Amniotic stem cell (primary cell): ENCODE results near the gene OPCML.

Experiments used
- DNase-seq: peaks from one replicate; lab custom pipeline; 2025; lab: John Stamatoyannopoulos, UW

The OPCML gene

DNA sequence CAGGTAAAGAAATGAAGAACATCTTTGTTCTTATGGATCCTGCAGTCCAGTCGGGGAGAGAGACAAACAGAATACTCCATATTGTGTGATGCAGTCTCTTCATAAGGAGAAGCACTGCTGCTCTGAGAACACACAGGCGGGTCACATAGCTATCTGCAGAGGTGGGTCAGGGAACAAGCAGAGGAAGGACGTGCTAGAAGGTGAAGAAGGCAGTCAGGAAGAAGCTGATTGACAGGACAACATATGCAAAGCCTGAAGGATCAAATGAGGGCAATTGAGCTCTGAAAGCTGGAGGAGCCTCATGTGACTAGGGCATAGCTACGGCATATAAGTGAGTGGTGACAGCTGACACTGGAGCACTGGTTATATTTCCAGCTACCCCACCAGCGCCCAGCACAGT lies 122.5 kb downstream of the OPCML start:
- no peak for DNase-seq

DNA sequence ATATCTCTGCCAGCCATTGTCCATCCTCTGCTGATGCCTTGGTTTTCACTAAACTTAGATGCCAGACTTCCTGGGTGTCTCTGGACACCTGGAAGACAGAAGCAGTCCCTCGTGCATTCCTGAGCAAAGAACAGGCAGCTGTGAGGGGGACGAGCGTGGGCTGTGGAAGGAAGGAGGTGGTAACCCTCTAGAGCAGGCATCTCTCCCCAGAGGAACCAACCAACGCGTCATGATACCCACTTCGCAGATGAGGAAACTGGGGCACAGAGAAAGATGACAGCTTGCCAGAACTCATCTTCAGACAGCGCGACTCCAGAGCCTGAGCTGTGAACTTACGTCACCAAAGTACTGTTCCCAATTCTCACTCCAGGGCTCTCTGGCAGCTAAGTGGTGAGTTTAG lies 123.4 kb downstream of the OPCML start:
- no peak for DNase-seq

DNA sequence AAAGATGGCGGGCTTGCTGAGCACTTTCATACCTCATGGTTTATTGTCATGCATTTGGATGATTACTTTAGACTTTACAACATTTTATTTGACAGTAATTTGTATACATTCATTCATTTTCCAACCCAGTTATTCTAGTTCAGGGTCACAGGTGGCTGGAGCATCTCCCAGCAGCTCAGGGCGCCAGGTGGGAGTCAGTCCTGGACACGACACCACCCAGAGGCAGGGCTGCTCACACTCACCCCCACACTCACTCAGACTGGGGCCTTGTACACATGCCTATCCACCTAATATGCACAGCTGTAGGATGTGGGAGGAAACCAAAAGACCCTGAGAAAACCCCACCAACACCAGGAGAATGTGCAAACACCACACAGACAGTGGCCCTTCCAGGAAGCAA lies 123.9 kb downstream of the OPCML start:
- no peak for DNase-seq

DNA sequence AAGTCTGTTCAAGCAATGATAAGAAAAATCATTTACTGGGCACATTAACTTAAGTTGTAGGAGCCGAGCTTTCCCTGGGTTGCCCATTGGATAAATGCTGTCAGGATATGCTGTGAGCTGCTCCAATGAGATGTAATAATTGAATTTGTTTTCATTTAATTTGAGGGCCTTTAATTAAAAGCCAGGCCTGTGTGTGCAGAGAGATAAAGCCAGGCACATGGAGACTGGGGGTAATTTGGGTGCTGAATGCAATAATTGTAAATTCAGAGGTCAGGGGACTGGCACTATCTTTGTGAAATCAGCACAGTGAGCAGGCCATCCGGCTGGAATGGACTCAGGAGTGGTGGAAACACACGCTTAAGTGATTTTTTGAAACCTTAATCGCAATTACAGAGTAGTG lies 125.8 kb downstream of the OPCML start:
- DNase-seq, result no peak

DNA sequence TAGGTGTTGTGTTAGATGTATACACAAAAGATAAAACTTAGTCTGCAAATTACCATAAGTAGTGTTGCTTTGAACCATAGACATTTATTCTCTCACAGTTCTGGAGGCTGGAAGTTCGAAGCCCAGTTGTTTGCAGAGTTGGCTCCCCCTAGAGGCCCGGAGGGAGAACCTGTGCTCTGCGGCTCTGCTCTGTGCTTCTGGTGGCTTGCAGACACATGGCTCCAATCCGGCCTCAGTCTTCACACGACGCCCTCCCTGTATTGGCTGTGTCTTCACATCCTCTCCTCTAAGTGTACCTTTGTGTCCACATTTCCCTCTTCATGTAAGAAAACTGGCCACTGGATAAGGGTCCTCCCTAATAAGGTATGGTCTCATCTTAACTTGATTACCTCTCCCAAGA lies 128.4 kb downstream of the OPCML start:
- DNase-seq, result no peak

DNA sequence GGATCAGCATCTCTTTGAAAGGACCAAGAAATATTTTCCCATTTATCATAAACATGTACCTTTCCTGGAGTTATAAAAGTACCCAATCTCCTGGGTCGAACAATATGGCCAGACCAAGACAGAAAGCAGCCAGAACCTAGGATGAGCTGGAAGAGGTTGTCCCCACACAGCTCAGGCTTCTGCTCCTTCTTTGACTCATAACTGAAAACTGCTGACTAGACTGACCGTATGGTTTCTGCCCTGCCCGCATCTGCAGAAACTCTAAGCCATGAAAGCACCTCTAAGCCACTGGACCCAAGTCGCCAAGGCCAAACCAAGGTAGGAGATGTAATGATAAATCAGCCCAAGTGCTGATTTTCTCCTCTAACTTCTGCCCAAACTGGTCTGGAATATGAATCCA lies 129.8 kb downstream of the OPCML start:
- no peak for DNase-seq

DNA sequence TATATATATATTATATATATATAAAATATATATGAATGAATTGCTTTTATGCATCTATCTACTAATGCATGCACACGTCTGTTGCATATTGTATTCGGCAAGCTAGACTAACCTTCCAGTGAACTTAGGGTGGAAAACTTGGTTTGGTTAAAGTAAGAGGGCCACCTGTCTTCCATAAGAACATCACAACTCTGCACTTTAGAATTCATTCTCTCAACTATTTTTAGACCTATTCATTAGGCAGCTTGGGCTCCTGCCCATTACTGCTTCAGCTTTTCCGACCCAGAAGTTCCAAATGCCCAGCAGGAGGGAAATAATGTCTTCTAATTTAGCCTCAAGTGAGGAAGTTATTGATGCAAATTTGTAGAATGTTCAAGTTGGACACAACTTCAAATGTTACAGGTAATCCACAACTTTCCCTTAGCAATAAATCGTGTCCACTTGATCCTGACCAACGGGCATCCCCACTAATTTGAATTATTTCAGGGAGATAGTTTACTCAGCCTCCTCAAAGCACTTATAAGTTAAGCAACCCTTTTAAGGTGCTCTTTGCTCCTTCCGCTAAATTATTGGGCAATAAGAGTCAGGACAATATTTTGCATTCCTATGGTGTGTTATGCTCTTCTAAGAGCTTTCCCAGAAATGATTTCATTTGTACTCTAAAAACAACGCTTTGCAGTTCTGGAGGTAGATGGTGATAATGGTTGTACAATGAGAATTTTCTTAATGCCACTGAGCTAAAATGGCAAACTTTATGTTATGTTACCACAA lies 132.3 kb downstream of the OPCML start:
- no peak for DNase-seq

DNA sequence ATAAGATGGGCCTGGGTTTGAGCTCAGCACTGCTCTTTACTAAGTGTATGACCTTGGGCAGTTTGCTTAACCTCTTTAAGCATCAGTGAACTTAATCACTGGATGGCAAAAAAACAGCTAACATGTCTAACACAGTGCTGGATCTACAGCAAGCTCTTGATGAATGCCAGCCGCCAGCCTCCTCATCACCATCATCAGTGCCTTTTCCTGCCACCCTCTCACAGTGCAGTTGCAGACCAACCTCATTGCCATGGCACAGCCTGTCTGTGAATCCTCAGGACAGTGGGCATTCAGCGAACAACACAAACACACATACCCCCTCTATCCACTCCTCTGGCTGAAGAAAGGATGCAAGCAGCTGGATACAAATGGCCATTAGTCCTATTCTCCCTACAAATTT lies 133.0 kb downstream of the OPCML start:
- no peak for DNase-seq

DNA sequence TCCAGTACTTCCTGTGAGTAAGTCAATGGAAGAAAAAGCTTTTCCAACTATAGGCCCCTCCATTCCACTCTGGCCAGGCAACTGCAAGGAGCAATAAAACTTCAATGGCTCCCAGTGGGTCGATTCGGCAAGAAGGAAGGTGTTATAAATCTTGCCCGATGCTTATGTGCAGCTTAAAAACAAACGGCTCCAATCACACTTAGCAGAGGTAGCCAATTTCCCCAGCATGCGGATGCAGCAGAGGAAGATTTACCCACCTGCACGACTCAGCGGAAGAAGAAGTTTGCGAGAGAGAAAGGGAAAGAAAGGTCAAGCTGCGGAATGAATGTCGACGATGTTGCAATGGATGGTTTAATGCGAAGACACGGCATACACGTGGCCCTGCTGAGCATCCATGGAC lies 141.5 kb downstream of the OPCML start:
- no peak for DNase-seq

DNA sequence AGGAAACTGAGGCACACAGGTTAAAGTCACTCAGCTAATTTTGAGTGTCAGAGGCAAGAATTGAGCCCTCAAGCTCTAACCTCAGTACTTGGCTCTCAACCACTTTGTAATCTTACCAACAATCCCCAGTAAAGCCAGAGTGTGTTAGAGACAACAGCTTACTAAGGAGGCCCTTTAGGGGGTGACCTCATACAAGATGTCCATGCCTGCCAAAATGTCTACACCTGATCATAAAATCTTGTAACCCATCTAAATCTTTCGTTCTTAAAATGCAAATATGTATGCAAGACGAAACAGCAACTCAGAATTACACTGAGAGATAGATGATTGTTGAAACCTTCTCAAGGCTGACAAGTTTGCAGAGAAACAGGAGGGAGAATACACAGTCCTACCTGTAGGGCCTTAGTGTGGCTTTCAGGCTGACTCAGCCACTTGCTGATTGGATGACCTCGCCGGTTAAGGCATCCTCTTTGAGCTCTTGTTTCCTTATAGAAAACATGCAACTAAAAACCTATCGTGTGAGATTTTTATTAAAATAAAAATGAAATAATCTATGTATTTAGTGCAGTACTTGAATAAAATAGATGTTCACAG lies 143.2 kb downstream of the OPCML start:
- DNase-seq, result no peak

DNA sequence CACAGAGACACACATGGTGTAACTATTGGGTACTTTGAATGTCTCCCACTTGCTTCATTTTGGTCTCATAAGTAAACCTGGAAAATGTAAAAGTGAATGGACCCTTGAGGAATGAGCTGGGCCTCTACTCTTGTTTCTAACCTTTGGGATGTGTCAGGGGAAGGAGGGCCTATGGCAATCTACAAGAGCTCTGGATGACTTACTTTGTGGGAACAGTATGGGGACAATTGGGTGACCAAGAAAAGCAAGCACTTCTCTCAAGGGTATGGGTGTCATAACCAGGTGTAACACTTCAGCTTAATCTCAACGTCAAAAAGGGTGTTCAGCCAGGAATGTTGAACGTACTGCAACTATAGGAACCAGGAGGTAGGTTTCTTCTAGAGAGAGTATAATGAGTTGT lies 144.0 kb downstream of the OPCML start:
- no peak for DNase-seq

DNA sequence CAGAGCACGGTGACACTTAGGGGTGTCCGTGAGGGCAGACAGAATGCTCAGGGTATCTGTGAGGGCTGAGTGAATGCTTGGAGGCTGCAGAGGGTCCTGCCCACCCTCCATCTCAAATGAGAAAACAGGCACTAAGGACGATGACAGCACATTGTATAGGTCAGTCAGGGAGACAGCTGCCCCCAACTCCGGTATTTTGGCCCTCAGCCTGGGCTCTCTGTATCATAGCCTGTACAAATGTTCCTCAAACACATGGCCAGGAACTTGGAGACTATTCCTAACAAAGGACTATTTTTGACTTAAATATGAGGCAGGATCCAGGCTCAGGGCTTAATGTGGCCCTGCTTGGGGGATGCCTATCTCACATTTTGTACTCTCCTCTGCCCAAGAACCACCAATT lies 145.4 kb downstream of the OPCML start:
- no peak for DNase-seq

DNA sequence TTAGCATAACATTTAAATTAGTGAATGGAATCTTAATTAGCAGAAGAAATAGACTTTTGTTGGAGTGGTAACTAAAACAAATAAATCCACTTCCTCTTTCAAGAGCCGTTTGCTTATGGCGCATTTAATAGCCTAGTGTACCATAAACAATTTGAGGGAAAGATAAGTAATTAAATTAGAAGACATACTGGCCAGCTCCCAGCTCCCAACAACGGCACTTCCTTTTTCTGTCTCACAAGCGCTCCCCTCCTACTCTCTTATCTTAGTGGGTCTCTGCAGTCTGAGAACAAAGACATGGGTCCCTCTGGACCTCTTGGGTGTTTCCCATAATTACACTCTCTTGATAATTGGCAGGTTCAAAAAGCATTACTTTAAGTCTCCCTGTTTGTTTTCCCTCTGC lies 146.0 kb downstream of the OPCML start:
- no peak for DNase-seq

DNA sequence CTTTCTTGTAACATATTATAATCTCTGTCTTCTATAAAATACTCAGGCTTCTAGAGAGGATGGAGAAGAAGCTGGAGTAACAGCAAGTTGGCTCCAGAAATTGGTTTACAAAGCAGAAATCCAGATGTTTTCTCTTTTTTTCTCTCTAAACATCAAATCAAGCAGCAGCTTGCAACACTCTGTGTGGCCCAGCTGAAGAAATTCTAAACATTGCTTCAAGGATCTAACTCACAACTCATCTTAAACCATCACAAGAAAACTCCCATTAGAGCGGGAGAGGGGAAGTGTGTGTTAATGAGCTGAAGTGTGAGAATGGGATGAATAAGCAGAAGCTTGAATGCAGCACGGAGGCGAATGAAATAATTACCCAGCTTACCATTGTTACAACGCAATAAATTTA lies 146.5 kb downstream of the OPCML start:
- no peak for DNase-seq

DNA sequence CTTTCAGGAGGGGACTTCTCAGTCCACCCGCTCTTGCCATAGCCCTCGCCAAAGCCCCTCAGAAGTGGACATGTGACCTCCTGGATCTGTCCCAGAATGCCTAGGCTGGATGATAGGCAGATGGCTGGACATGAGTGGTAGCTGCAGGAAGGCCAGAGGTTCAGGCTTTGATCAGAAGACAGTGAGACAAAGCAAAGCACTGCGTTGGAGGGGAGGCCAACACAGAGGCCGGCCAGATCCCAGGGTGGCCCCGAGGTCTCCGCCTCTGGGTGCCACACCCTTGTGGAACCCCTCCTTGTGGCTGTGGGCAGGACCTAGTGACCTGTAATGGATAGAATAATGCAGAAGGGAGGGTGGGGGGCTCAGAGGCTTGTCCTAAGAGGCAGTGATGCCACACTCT lies 147.6 kb downstream of the OPCML start:
- no peak for DNase-seq

DNA sequence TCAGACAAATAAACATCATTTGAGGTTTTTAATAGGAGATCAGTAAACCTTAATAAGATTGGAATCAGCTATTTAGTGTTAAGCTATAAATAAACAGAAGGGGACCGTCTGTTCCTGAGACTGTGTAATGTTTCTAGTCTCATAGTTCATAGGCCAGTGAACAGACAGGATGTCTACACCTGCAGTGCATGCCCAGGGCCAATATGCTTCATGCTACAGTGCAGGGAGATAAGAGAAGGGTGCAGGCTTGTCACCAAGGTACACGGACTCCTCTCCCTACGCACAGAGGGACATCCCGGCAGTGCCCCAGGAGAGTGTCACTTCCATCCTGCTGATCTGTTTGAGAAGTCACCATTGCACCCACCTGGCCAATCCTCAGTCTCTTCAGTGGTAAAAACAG lies 148.6 kb downstream of the OPCML start:
- DNase-seq, result no peak

DNA sequence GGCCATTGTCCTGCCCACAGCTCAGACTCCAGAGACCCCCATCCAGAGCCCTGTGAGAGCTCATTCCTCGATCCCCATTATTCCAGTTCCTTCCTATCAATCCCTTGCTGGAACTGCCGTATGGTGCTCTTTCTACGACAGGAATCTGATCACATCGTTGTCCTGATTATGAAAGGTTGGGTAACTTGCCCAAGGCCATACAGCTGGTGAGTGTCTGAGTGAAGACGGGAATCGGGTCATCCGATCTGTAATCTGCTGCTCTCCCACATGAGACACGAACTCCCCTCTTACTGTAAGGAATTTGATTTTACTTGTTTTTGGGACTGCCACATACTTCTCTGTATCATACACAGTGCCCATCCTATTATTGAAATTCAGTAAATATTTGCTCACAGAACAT lies 149.1 kb downstream of the OPCML start:
- DNase-seq, result no peak

DNA sequence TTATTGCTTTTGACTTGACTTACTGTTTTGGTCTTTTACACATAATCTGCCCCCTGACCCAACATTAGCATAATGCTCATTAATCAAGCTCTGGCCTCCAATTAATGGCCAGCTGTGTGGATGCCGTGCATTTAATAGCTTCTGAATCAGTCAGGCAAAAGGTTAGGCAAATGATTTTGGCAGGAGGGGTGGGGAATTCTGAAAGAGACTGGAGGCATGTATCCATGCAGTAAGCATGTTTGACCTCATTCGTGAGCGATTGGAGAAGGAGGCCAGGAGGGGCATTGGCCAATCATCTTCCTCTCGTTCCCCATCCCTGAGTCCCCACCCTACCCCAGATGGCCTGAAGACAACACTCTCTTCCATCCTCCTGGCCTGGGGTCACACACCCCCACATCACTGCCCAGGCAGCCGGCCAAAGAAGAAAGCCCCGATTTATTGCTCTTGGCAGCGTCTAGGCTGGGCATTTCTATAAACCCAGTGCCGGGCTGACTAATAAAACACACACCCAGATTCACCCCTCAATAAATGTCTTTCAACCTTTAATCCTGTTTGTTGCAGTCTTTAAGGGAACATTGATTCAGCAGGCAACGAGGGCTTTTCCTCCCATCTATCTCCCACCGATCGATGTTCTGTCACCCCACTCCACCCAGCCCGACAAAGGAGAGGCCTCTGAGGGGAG lies 150.0 kb downstream of the OPCML start:
- no peak for DNase-seq

DNA sequence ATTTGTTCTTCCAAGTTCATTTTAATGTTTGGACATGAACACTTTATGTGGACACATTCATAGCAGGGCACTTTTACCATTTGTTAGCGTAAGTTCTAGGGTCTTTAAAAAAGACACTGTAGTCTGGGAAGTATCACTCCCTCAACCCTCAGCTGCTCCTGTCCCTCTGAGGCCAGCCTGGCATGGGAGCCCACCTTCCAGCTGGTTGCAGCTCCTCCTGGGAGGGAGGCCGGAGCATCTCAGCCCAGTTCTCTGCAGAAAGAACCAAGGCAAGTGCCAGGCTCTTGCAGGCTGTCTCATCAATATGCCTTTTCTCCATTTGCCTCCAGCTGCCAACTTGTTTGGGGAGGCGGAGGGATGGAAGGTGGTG lies 150.6 kb downstream of the OPCML start:
- DNase-seq, result no peak

DNA sequence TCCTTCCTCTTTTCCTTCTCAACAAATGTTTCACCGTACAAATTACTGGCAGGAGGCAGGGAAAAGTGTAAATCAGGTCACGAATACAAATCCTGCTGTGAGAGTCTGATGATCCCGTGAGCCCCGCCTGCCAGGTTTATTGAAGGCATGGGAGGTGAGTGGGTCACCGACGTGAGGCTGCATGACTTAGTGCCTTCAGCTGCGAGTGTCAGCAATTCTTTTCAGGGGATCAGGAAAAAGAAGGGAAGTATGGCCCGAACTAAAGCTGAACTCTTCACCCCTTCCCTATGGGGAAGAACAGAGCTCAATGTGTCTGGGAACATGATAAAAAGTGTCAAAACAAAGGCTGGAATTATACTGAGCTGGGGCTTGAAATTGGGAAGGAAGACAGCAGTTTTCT lies 166.2 kb downstream of the OPCML start:
- no peak for DNase-seq

DNA sequence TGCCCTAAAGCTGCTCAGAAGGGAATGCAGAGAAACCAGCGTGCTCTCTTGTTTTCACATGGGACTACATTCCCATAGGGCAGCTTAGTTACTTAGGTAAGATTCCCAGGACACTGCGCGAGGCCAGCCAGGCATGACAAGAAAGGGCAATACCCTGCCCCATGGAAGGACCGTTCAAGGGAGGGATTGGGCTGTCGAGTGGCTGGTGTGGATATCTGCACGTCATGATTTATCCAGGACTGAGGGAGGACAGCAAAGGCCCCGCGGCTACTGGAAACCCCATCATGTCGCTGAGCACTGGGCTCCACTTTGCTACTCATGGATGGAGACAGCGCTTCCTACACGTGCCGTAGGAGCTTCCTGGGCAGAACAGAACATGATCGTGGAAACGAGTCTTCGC lies 169.4 kb downstream of the OPCML start:
- DNase-seq, result no peak

DNA sequence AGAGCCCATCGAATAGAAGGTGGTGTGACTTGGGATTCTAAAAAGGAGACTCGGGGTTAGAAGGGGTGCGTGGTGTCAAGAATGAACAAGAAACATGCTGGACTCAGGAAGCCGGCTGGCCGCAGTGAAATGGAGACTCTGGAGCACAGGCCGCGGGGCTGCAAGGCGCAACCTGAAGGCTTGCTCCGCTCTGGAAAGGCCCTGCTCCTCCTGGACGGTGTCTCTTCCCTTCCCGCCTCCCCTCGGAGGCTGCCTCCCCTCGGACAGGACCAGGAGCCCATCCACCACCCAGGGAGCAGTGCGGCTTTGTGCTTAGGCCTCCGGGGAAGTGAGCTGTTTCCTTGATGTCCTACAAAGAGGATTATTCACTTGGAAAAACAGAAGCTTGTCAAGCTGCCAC lies 170.1 kb downstream of the OPCML start:
- DNase-seq, result no peak

DNA sequence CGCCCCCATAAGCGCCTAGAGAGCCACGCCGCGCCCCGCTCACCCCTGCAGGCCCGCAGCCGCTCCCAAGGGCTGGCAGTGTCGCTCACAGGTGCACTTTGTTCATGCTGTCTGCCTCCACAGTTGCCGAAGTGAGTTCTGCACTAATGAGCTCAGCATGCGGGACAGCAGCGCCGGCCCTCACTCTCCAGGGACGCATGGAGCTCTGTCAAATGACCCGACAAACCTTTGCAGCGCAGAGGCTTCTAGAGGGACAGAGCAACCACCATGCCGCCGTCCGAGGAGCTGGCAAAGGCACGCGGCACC lies 170.7 kb downstream of the OPCML start:
- no peak for DNase-seq
